ENCODE results near the gene AP1B1.
A peak's percentile ranks its signal among the peaks of the same experiment; 100 is the strongest.
"Not testable (repeated sequence)": the region's sequence is repeated elsewhere in the genome, so short reads cannot be mapped to it uniquely, and the experiment has no call there.

The AP1B1 gene

DNA sequence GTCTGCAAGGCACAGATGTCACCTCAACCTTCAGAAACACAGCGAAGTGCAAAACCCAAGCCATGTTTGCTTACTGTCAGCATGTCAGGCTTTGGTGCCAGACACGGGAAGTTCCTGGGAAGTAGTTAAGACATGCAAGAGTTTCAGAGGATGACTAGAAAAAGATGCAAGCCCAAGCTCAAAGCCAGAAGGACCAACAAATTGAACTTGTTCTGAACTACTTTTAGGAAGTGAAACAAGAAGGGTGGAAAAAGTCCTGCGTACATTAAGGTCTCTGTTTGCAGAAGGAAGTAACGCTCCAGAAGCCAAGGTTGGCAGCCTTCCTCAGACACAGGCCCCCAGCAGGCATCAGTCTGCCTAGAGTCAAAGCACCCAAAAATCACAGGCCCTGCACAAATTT lies 2.6 kb downstream of the AP1B1 start:
- no peak for DNase-seq

DNA sequence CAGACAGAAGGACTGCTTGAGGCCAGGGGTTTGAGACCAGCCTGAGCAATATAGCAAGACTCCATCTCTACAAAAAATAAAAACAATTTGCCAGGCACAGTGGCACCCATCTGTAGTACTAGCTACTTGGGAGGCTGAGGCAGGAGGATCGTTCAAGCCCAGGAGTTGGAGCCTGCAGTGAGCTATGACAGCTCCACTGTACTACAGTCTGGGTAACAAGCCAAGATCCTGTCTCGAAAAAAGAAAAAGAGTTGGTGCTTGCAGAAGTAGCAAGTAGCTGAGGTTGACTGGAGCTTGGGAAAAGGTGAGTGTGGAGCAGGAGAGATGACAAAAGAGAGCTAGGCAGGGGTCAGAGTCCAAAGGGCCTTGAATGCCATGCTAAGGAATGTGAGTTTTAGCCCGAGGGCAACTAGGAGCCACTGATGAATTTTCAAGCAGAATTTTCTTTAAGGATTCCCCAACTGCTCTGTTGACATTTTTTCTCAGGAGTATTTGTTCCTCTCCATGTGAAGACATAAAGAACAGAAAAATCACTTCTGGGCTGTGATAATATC lies 3.1 kb downstream of the AP1B1 start:
- no peak for DNase-seq

DNA sequence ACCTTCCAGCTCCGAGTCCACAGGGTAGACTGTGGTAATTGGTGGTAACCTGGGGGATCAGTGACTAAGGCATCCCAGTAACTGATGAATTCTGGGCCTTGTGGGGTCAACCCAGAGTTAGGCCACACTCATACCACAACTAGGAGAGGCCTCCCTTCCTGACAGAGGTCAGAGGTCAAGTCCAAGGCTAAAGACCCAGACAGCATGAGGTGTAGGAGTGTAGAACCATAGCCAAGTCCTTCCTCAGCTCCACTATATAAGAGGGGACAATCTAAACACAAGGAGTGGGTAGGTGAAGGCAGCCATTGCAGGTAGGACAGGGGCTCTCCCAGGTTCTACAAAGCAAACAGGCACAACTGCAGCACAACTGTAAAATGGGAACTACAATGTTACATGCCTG lies 4.6 kb downstream of the AP1B1 start:
- DNase-seq, result no peak

DNA sequence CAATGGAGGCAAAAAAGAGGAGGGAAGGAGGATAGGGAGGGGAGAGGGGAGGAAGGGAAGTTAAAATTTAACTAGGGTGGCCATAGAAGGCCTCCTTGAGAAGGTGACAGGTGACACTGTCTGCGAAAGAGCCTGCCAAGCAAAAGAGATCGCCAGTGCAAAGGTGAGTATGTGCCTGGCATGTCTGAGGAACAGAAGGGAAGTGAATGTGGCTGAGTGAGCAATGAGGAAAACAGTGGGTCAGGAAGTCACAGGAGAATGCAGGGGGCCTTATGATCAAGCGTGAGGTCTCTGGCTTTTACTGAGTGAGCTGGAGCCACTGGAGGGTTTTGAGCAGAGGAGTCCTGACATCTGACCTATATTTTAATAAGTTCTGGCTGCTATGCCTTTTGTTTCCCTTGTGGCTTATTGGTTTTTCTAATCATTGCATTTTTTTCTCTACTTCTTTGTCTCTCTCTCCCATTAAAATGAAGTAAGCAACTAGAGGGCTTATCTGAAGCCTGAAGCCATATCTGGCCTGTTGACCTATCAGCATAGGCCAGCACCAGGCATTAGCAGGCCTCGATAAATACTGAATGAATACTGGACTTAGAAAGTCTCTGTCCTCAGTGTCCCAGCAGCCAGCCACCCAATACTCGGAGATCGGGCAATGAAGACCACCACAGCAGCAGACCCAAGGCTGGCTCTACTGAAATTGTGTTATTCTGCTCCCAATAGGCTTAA lies 5.6 kb downstream of the AP1B1 start:
- DNase-seq, result no peak

DNA sequence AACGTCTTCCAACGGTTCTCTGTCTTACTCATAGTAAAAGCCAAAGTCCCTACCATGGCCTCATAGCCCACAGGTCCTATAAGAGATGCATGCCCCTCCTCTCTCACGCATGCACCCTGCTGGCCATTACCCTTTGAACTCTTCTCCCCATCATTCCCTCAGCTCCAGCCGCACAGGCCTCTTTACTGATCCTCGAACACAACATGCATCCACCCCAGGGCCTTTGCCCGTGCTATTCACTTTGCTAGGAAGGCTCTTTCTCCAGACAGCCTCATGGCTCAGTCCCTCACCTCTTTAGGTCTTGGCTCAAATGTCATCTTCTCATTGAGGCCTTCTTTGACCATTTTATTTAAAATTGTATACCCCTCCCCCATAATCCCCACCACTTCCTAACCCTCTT lies 7.5 kb downstream of the AP1B1 start:
- DNase-seq, result no peak

DNA sequence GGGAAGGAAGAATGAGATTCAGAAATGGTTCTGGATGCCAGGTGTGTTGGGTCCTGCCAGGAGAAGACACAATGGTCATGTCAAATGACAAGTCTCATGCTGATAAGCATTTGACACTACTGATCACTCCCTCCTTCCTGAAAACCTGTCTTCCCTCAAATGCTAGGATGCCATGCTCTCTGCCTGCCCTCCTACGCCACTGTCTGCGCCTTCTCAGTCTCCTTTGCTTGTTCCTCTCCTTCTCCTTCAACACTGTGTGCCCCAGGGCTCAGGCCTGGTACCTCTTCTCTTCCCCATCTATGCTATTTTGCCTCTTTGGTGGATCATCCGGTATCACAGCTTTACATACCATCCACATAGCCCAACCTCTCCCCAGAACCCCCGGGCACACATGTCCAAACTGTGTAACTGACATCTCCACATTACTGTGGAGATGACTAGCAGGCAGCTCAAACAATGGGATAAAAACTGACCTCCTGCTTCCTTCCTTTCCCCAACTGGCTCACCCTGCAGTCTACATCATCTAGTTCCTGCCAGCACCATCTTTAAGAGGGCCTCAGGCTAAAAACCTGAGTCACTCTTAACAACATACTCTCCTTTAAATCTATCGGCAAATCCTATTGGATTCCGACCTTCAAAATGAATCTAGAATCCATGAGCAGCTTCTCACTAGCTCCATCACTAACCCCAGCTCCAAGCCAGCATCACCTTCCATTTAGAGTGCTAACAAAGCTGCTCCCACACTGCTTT lies 8.2 kb downstream of the AP1B1 start:
- no peak for DNase-seq

DNA sequence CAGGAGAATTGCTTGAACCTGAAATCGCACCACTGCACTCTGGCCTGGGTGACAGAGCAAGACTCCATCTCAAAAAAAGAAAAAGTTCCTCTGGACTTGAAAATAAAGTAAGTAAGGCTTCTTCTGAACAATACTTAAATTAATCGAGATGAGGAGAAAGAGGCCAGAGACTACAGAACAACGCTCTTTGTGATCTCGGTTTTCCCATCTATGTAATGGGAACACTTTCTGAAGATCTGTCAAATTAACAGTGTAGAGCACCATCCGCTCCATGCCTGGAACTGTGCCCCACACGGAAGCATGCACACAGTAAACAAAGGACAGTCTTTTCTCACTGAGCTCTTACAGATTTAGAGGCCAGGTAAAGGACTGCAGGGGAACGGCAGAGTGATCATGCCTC lies 9.1 kb downstream of the AP1B1 start:
- no peak for DNase-seq

DNA sequence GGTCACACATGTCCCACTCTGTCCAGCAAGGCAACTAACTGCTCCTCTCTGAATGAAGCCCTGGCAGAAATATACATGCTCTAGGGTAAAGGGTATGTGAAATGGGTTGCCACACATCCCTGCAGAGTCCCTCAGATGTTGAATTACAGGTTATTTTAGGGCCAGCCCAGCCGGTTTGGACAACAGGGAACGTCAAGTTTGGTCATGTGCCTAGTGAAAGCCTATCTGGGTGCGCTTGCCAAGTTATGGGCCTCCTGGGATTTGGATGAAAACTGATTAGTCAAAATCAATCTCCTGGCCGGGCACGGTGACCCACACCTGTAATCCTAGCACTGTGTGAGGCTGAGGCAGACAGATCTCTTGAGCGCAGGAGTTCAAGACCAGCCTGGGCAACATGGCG lies 10.4 kb downstream of the AP1B1 start:
- DNase-seq, result no peak

DNA sequence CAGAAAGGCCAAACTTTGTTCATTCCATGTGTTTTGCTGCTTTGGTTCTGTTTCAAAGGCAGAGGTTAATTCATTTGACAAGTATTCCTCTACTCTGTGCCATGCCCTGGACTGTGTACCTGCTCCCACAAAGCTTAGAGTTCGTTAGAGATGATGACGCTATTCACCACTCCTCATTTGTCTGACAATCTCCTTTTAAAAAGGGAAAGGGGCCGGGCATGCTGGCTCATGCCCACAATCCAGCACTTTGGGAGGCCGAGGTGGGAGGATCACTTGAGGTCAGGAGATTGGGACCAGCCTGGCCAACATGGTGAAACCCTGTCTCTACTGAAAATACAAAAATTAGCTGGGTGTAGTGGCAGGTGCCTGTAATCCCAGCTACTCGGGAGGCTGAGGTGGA lies 11.7 kb downstream of the AP1B1 start:
- DNase-seq, result not testable (repeated sequence)

DNA sequence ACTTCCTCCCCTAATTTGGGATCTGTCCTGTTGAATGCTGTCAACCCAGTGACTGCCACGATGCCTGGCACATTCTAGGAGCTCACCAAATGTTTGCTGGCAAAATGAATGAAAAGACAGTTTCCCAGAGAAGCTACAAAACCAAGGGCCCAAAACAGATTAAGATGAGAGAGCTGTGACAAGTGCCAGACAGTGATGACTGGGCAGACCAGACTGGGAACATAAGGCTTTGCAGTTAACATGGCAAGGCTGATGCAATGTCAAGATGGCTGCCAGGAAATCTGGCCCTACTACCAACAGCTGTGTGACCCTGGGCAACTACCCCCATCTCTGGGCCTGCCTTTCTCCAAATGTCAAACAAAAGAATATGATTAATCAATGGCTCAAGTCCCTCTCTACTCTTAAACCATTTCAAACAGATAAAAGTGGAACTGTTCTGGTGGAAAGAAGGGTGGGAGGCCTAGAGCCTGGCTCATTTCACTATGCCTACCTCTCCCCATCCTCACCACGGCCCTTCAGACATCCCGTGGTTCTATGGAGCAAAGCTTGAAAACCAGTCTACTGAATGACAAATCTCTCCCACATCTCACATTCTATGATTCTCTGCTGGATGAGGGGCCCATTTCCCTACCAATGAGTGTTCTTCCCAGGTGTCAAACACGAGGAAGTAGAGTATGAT lies 12.8 kb downstream of the AP1B1 start:
- peak in 1 of 2 experiments; percentile 64 for DNase-seq

DNA sequence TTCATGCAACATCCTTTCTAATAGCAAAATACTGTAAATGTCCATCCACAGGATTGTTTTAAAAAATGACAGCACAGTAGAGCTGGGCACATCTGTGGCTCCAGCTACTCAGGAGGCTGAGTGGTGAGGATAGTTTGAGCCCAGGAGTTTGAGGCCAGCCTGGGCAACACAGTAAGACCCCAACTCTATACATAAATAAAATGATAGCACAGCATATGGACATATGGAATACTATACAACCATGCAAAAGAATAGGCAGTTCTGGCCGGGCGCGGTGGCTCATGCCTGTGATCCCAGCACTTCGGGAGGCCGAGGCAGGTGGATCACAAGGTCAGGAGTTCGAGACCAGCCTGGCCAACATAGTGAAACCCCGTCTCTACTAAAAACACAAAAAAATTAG lies 13.6 kb downstream of the AP1B1 start:
- DNase-seq, result not testable (repeated sequence)

DNA sequence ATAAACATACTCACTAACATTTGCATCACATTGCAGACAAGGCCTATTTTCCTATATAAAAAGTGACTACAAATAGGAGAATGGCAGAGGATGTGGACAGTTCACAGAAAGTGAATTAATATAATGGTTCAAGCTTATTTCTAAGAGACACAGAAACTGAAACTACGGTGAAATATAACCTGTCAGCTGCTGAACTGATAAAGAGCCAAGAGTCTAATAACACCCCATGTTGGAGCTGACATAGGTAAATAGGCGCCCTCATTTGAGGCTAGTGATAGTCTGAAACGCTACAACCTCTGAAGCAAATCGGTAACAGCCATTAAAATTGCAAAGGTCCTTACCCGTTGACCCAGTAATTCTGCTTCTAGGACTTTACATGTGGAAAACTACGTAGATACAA lies 14.0 kb downstream of the AP1B1 start:
- DNase-seq, result no peak

DNA sequence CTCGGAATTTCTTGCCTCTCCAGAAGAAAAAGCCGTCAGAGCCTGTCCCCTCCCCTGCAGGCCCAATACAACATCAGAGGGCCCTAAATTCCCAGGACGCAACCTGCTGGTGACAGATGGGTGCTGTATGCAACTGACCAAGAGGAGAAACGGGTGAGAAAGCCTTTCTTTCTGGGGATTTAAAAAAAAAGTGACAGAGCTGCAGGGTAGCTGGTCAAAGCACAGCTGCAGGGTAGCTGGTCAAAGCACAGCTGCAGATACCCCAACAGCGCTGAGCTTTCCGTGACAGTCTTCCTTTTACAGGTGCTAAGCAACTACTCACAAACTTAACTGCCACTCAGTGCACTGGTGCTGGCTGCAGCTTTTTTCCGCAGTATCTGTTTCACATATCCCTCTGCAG lies 17.8 kb downstream of the AP1B1 start:
- no peak for DNase-seq

DNA sequence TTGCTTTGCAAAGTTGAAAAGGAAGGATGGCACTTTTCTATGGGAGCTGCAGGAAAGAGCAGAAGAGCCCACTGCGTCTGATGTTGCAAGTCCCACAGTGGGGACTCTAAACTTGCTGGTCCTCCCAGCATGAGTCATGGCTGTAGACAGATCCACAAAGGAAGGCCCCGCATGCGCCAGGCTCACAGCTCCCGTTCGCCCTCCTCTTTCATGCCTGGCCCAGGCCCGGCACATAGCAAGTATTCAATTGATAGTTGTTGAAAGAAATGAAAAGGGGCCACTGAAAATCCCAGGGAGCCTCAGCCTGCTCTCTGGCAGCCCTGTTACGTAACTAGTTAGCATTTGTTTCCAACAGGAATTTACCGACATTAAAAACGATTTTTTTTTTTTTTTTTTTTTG lies 18.9 kb downstream of the AP1B1 start:
- no peak for DNase-seq

DNA sequence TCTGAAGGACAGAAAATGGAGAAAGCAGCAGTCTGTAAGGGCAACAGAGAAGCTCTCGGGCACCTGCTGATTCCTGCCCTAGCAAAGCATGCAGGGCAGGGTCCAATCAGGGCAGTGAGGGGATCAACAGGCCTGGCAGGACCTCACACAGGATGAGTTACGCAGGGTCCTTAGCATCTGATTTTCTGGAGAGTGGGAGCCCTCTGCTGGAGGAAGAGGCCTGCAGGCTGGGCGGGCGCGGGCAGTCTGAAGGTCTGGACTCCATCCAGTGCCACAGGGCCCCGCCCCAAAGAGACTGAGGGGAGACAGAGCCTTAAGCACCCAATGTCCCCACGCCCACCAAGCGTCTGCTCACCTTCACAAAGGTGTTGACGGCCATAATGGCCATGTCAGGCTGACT lies 28.9 kb downstream of the AP1B1 start:
- DNase-seq, result peak in 1 of 2 experiments; percentile 67

DNA sequence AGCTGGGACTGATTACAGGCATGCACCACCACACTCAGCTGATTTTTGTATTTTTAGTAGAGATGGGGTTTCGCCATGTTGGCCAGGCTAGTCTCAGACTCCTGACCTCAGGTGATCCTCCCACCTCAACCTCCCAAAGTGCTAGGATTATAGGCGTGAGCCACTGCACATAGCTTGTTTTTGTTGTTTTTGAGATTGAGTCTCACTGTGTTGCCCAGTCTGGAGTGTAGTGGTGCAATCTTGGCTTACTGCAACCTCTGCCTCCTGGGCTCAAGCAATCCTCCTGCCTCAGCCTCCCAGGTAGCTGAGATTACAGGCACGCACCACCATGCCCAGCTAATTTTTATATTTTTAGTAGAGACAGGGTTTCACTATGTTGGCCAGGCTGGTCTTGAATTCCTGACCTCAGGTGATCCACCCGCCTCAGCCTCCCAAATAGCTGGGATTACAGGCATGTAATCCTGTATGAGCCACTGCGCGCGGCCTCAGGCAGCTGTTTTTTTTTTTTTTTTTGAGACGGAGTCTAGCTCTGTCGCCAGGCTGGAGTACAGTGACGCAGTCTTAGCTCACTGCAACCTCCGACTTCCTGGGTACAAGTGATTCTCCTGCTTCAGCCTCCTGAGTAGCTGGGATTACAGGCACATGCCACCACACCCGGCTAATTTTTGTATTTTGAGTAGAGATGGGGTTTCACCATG lies 31.0 kb downstream of the AP1B1 start:
- DNase-seq, result not testable (repeated sequence)

DNA sequence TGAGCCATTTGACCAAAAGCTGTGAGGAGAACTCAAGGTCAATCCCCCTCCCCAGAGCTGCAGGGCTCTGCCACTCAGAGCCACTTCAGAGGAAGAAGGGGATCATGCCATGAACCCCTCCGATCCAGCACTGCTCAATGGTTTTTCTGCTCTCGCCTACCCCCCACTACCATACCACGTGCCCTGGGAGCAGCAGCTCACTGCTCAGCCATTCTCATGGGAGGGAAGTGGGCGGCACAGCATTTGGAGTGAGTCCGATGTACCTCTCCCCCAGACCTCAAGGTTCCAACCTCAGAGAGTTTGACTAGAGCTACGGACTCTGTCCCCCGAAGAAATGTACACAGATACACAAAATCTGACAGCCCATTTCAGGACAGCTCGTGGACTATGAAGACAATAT lies 34.5 kb downstream of the AP1B1 start:
- no peak for DNase-seq

DNA sequence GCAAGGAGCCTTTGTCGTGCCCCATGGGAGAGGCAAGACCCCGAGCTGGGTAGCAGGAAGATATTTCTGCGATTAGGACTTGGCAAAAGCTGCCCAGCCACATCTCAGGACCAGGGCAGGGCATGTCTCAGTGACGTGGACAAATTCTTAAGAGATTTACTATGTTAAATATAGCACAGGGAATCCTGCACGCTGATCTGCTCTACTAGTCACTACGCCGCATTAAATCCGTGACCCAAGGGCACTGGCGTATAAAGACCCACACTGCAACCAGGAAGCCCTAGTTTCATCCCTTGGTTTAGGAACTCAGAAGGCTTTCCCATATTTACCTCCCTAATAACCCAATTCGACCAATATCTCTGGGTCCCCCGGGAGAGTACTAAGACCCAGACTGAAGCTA lies 35.1 kb downstream of the AP1B1 start:
- DNase-seq, result no peak

DNA sequence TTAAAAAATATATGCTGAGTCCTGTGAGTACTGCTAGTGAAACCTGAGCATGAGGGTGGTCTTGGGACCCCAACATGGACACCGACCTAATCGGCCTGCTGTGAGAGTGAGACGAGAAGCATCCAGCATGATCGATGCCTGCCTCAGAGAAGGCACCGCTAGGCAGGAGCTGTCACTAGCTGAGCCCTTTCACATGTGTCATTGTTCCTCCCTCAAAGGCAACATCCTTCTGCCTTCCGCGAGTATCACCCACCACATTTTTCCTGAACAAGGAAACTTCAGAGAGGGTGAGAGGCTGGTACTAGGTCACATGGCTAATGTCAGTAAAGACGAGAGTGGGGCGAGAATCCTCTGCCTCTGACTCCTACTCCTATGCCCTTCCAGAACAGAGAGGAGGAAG lies 35.6 kb downstream of the AP1B1 start:
- no peak for DNase-seq

DNA sequence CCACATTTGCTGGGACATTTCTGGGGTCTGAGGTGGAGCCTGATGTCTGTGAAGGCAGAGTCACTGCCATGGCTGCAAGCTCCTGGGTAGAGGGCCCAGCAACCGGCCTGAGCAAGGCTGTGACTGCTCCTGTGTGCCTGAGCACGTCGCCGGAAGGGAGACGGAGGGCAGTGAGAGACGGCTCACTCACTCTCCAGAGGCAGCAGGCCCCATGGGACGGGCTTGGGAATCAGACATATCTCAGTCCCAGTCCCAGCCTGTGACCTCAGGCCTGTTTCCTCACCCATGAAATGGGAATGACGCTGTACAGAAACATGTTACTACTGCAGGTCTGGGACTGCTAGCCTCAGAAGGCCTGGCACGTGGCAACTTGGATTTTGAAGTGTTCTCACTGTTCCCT lies 36.5 kb downstream of the AP1B1 start:
- no peak for DNase-seq

DNA sequence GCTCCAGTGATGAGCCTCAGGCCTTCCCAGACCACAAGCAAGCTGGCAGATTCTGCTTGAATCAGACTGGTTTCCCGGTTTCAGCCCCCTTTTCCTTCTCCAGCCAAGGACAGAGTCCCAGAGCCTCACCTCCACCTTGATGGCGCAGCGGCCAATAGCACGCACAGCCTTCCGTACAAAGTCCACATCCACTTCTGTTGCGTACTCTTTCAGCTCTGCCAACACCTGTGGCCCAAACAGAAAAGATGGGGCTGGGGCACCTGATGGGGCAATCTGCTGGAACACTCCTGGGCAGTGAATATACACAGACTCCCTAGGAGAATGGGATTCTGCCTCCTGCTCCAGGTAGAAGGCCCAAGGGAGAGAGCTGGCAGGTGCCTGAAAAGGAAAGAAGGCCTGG lies 37.3 kb downstream of the AP1B1 start:
- no peak for DNase-seq

DNA sequence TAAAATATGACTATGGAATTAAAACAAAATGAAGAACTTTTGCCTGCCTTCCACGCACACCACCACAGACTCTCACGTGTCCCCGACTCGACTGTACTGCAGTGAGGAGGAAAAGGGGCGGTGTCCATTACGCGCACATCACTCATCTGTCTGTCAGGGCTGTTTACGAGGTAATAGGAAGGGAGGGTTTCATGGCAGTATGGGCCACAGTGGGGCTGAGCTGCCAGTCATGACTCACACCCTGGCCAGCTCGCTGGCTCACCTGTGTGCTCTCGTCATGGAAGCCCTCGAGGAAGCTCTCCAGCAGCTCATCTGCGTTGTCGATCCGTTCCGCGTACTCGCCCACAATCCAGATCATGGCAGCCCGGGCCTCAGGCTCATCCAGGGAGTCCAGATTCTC lies 39.4 kb downstream of the AP1B1 start:
- no peak for DNase-seq

DNA sequence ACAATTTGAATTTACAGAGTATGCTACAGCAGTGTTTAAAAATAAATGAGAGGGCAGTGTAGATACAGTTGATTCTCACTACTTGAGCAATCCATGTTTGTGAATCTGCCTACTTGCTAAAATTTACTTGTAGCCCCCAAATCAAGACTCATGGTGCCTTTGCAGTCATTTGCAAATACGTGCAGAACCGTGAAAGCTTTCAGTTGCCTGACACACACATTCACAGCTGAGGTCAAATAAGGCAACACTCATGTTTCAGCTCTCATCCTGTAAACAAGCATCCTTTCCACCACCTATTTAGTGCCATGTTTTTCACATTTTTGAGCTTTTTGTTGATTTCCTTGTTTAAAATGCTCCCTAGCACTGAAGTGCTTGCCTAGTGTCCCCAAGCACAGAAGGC lies 40.3 kb downstream of the AP1B1 start:
- no peak for DNase-seq

Data from NCI-H446 (cell line).